Stimulated activated CD8-positive, alpha-beta memory T cell treated with anti-CD3 and anti-CD28 coated beads, Interleukin-12 subunit alpha, Interleukin-12 subunit beta, amount 100 ng/mL, for 1 hour (primary cell): ENCODE measurements around the gene MGAT5B.
"Not testable (repeated sequence)": the region's sequence is repeated elsewhere in the genome, so short reads cannot be mapped to it uniquely, and the experiment has no call there.

Experiments used
- DNase-seq: peaks from one replicate; pipeline ENCODE4 v3.0.0-alpha.2; 2020; ENCODE audit warnings: low read depth

Gene MGAT5B

GRCh38 chr17:76949913-76950695, 81.9 kb downstream of the MGAT5B start:
- no peak for DNase-seq

GRCh38 chr17:76951375-76951905, 83.2 kb downstream of the MGAT5B start:
- DNase-seq: no peak

GRCh38 chr17:76952402-76952801, 84.2 kb downstream of the MGAT5B start:
- no peak for DNase-seq

- no peak for DNase-seq
These were observed 84.9 kb downstream of the MGAT5B start for GRCh38 chr17:76953066-76953465.

GRCh38 chr17:76953946-76954345, 85.7 kb downstream of the MGAT5B start:
- DNase-seq: no peak

- no peak for DNase-seq
These were observed 87.0 kb downstream of the MGAT5B start for GRCh38 chr17:76955191-76955590.

GRCh38 chr17:76956846-76957540, 88.8 kb downstream of the MGAT5B start:
- no peak for DNase-seq

GRCh38 chr17:76957678-76958464, 89.7 kb downstream of the MGAT5B start:
- DNase-seq: no peak

GRCh38 chr17:76958974-76959373, 90.8 kb downstream of the MGAT5B start:
- DNase-seq: no peak

GRCh38 chr17:76961869-76962268, 93.7 kb downstream of the MGAT5B start:
- no peak for DNase-seq

- no peak for DNase-seq
These were observed 94.7 kb downstream of the MGAT5B start for GRCh38 chr17:76962858-76963257.

GRCh38 chr17:76966016-76966415, 97.8 kb downstream of the MGAT5B start:
- DNase-seq: no peak

- DNase-seq: no peak
These were observed 98.4 kb downstream of the MGAT5B start for GRCh38 chr17:76966486-76967181.

GRCh38 chr17:76967762-76968161, 99.6 kb downstream of the MGAT5B start:
- no peak for DNase-seq

GRCh38 chr17:76968707-76969597, 100.7 kb downstream of the MGAT5B start:
- peak; percentile 13 for DNase-seq

GRCh38 chr17:76969598-76970172, 101.5 kb downstream of the MGAT5B start:
- no peak for DNase-seq

GRCh38 chr17:76970228-76970627, 102.0 kb downstream of the MGAT5B start:
- DNase-seq: not testable (repeated sequence)

GRCh38 chr17:76972046-76972641, 103.9 kb downstream of the MGAT5B start:
- no peak for DNase-seq

GRCh38 chr17:76973040-76973439, 104.8 kb downstream of the MGAT5B start:
- DNase-seq: no peak

GRCh38 chr17:76974721-76975120, 106.5 kb downstream of the MGAT5B start:
- no peak for DNase-seq
